Measurements from ENCODE around the gene PIEZO1.
A peak's percentile ranks its signal among the peaks of the same experiment; 100 is the strongest.

PIEZO1 gene

DNA sequence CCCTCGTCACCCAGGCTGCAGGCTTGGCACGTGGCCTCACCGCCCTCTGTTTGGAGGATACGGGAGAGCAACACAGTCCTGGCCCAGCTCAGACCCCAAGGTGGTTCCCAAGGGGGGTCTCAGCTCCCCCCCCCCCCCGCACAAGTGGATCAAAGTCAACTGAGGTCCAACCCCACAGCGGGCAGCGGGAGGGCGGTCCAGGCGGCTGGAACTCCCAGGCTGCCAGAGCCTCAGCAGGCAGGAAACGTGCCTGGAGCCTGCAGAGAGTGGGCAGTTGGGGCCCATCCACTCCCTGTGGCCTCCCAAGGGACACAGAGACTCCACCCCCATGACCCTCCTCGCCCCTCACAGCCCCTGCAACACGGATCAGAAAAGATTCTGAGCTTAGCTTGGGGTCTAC is 36.7 kb downstream of the PIEZO1 start:
- DNase-seq = no peak

DNA sequence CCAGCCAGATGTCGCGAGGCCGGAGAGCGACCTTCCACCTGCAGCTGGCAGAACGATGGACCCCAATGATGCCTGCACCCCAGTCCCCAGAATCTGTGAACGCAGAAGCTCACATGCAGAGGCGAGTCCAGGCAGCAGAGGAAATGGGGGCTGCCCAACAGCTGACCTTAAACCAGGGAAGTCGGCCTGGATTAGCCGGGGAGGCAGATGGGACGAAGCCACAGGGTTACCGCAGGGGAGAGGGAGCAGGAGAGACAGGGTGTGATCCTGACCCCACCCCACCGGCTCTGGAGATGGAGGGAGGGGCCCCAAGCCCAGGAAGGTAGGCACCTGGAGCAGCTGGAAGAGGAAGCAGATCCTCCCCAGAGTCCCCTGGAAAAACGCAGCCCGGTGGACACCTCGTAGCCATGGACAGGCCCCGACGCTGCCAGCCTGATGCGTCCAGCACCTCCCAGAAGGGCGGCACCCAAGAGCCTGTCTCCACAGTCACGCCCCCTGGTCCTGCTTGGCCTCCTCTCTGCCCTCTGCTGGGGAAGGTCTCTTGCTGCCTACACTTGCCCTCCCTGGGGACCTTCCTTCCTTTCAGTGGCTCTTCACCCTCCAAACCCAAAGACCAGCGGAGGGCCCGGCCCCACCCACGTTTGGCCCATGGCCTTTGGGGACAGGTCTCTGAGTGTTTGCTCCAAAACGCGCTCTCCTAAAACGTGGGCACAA is 37.3 kb downstream of the PIEZO1 start:
- DNase-seq = no peak

DNA sequence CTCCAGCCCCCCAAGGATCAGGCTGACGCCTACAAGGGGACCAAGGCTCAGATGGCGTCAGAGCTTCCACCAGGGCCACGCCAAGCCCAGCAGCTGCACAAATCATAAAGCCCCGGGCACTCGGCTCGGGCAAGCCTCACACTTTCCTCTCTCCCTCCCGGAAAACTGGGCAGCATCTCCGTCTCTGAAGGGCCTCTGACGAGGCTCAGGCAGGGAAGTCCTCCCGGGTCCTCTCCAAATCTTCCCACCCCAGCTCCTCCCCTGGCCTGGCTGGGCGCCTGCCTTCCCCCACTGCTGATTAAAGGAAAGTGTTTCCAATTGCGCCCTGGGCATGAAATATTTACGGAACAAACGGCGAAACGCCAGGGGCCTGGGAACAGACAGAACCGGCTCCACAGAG is 38.5 kb downstream of the PIEZO1 start:
- DNase-seq = no peak

DNA sequence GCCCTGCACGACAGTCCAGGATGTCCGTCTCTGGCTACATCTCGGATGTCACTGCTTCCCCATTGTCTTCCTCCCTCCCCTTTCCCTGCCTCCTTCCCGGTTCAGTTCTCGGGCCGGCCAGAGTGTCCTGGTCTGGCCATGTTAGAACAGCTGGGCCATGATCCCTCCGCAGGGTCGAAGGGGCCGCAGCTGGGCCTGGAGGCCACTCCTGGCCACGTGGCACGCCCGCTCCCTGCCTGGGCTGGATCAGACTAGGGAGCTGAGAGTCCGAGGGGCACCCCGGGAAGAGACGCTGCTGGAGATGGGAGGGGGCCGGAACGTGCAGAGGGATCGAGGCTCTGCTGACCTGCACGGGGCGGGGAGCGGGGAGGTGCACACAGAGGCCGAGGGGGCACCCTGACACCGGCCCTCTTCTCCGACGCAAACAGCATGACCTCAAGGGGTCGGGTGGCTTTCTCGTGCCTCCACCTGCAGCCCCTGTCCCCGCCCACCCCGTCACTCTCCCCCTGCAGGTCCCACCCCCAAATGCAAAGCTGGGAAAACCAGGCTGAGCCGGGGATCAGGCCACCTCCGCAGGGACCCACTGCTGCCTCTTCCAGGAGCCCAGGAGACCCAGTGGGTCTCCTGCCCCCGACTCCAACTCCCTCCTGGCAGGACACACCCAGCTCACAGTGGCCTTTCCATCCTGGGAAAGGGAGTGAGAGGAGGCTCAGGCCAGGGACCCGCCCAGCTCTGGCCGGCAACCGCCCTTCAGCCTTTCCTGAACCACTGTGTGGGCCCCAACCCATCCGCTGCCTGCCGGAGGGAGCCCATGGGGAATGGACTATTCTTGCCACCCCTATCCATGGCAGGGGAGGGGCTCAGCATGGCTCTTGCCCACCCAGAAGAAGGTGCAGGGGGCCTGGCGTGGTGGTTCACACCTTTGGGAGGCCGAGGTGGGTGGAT is 40.2 kb downstream of the PIEZO1 start:
- DNase-seq = no peak

DNA sequence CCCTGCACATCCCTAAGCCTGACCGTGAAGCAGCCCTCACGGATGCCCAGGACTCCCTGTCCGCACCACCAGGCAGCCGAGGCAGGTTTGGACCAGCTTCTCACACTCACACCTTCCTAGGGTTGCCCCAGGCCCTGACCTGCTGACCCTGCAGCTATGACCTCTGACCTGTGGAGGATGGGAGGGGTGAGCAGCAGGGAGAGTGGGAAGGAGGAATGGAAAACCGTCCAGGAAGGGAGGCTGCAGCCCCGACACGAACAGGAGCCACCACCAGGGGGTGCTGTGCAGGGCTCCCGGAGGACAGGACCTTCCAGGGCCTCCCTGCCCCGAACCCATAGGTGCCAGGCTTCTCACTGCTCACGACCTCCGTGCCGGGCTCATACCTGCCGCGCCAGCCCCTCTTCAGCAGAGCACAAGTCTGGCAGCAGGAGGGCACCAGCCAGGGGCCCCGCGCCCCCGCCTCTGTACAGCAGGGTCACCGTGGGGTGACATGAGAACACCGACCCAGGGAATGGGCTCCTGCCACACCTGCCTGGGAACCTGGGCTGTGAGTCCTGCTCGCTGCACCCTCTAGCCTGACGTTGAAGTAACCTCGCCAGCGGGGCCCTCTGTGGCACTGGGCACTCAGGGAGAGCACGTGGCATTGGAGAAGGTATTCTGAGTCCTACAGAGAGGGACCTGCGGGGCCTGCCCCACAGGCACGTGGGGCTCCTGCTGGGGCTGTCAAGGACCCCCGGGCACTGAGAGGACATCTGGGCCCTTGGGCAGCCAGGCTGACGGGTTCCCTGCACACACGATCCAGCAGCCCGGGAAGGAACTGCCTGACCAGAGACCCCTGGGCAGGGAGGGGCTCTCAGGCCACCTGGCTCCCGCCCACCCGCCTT is 41.1 kb downstream of the PIEZO1 start:
- DNase-seq = peak; percentile 4

DNA sequence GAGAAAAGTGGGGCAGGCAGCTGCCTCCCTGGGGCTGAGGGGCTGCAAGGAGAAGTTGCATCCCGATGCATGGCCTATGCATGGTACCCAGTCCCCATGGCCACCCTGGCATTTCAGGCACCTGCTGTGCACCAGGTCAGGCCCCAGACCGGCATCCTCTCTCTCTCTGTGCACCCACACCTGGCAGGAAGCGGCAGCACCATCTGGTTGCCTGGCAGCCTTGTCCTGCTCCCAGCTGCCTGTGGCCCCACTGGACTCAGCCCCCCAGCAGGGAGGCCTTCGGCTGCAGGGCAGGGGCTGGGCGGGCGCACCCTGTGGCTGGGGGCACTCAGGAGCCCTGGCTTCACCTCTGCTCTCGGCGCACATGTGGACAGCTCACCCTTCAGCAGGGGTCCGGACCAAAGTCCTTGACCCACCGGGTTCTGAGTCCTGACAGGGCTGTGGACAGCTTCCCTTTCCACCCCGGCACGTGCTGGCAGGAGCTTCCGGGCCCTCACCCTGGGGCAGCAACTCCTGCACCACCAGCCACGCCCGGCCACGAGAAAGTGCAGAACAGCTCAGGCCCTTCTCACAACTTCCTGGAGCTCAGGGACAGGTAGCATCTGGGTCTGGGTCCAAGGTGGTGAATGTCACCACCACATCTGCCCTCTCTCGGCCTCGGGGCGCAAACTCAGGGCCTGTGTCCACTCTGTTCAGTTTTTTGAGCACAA is 42.0 kb downstream of the PIEZO1 start:
- DNase-seq = no peak

DNA sequence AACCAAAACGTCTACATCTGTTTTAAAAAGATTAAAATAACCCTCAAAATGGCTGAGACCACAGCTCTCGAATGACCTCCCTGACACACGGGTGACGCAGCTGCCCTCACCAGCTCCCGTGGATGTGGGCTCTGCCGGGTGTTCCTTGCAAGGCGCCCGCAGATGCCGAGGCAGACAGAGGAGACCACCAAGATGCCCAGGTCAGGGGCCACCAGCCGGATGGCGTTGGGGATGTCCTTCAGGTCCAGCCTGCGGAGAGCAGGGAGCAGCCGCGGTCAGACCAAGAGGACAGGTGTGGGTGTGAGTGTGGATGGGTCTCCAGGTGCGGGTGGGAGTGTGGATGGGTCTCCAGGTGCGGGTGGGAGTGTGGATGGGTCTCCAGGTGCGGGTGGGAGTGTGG is 43.7 kb downstream of the PIEZO1 start:
- no peak for DNase-seq

DNA sequence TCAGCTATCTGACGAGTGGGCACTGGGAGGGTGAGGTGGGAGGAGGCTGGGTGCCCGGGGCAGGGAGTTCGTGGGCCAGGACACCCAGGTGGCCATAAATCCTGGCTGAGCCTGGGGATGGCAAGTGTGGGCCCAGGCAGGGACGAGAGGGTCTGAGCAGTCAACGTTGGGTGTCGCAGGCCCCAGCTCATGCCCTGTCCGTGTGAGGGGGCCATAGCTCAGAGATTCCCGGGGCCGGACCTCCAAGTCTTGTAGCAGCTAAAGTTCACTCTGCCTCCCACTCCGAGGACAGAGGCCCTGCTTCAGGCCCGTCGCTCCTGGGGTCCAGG is 44.3 kb downstream of the PIEZO1 start:
- no peak for DNase-seq

DNA sequence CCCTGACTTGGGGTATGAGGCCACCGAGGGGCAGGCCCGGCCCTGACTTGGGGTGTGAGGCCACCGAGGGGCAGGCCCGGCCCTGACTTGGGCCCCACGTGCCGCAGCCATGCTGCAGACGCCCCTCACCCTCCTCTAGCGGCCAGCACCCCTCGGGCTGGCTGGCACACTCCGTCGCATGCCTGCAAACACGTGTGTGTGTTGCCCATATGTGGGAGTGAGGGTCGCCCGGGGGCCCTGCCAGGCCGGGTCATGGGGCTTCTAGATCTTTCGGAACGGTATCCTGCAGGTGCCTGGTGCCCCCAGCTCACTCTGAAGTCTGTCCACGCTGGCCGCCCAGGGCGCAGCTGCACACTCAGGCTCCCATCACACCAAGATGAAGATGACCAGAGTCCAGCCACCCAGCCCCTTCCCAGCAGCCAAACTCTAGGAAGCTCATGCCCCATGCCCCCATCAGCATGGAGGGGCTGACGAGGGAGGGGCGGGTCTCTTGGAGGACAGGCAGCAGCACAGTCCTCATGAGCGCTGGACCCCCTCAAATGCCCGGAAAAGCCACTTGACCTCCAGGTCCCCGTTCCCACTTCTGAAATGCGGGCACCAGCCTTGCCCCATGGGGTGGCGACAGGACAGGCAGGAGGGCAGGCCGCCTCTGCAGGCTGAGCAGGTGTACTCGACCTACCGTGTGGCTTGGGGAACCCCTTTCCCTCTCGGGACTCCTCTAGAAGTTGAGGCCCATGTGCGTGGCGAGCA is 44.9 kb downstream of the PIEZO1 start:
- DNase-seq = no peak

DNA sequence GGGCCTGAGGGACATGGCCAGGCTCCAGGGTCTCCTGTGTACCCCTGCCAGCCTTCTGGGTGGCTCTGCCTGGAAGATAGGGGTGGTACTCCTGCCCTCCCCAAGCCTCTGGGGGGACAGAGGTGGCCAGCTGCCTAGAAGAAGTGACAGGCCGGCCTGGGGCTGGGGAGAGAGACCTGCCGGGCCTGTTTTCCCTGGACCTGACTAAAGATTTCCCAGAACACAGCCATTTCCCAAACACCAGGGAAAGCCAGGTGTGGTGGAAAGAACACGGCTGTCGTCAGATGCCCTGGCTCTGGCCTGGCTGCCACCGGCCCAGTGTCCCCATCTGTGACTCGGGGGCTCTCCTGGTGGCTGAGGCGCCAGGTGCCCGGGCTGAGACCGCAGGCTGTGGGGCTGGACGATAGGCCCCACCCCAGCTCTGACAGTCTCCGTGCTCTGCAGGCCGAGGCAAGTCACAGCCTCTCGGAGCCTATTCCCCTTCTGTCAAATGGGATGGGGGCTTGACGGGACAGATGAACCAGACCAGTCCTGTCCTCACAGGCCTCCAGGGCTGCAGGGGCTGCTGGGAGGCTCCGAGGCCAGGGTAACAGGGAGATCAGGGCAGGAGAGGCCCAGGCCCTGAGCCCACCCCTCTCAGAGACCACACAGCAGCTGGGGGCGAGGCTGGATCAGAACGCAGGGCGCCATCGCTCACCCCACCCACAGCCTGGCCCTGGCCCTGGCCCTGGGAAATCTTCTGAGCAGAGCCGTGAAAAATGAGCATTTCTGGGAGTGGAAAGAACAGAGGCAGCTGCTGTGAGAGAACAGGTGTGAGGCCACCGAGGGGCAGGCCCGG is 45.7 kb downstream of the PIEZO1 start:
- DNase-seq = no peak

DNA sequence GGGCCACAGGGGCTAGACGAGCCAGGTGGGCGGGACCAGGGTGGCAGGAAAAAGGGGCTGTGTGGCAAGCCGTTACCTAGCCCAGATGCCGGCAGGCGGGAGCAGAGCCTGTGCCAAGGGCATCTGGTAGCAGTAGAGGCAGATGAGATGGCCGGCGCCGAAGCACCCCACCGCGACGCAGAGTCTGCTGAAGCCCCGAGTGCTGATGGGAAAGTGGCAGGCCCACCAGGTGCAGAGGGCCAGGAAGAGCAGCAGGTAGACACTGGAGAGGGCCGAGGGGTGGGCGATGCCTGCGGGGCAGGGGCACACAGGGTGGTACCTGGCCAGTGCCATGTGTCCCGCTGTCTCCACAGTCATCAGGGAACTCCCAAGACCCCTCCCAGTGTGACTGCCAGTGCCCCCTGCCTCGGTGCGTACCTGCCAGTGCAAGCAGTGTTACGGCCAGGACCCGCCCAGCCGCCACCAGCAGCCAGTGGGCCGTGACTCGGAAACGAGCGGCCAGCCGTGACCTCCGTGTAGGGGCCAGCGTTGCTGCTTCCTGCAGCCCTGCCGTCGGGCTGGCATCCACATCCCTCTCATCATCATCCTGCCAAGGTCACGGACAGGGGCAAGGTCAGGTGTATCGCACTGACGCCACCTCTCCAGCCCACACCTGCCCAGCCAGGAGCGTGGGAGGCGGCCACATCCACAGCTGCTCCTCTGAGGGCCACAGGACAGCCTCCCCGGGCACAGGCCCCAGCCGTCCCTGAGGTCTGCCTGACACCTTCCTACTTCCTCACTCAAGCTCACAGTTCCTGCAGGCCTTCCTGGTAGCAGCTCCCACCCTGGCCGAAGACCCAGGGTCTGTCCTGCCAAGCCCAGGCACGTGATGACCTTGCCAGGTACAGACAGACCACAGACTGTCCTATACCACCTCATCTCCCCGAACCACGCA is 46.6 kb downstream of the PIEZO1 start:
- no peak for DNase-seq

DNA sequence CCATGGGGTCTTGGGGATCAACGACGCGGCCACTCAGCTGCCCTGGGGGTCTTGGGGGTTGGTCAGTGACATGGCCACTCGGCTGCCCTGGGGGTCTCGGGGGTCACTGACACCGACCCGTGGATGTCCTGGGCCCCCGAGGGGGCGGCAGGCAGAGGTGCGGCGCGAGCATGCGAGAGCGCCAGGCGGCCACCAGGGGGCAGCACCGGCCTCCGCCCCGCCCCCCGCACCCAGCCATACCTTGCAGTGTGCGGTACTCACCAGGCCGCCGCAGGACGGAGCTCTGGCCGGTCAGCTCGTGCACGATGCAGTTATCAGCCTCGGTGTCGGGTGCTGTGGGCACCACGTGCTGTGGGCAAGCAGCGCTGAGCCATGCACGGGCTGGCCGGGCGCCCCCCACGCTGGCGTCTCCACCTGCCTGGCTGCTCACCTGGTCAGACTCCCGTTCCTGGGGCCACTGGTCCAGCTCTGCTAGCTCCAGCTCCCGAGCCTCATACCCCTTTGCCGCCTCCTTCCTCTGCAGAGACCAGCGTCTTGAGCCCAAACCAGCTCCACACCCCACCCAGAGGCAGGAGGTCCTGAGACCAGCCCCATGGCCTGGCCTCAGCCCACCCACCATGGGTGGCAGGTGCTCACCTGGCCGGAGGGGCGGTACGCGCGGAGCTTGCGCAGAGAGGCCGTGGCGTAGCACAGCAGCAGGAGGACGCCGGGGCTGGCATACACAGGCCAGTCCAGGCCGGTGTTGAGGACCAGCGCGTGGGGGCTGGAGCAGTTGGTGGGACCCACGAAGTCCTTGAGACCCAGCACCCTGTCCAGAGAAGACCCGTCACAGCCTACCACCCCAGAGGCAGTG is 47.5 kb downstream of the PIEZO1 start:
- peak; percentile 53 for DNase-seq

DNA sequence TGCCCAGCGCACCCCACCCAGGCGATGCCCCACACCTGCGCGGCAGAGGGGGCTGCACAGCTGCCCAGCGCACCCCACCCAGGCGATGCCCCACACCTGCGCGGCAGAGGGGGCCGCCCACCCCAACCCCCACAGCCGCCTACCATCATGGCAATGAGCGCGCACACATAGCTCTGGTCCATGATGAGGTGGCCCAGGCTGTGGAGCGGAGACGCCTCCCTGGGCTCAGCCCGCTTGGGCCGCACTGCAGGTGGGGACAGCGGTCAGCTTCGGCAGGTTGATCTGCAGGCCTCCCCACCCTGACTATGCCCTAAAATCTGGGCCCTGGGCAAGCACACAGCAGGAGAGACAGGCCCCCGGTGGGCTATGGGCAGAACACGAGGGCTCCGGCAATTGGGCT is 48.5 kb downstream of the PIEZO1 start:
- no peak for DNase-seq

DNA sequence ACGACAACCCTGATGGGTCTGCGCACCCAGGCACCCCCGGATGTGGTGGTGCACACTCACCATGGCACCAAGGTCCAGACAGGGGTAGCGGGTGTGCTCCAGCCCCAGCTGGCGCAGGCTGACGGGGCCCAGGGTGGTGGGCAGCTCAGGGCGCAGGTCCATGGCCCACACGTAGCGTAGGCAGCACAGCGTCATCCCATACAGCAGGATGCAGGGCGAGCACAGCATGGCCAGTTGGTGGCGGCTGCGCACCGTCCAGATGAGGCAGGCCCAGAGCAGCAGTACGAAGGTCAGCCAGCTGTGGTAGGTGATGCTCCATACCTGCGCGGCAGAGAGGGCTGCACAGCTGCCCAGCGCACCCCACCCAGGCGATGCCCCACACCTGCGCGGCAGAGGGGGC is 48.9 kb downstream of the PIEZO1 start:
- DNase-seq = no peak

DNA sequence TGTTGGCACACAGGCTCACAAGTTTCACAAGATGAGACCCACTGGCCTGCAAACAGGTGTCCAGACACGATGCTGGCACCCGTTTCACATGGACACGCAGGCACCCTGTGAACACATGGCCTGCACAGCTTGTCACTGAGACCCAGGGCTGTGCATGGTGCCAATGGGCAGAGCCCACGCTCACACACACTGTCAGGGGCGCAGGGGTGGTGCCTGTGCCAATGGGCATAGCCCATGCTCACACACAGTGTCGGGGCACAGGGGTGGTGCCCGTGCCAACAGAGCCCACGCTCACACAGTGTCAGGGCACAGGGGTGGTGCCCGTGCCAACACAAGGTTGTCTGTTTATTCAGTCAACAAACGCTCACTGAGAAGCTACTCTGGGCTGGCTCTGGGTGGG is 49.4 kb downstream of the PIEZO1 start:
- no peak for DNase-seq

DNA sequence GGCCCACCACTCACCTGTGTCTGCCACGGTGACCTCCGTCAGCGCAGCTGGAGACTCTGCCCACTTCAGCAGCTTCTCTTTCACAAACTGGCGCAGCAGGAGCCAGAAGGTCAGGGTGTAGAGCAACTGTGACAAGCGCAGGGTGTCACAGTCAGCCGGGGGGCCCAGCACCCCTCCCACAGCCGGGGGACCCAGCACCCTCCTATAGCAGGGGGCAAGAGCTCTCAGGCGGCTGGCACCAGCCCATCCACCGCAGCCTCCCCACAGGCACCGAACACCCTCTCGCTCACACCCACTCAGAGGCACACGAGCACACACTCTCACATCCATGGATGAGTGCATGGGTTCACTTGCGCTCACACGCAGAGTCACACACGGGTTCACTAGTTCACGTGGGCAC is 49.9 kb downstream of the PIEZO1 start:
- no peak for DNase-seq

DNA sequence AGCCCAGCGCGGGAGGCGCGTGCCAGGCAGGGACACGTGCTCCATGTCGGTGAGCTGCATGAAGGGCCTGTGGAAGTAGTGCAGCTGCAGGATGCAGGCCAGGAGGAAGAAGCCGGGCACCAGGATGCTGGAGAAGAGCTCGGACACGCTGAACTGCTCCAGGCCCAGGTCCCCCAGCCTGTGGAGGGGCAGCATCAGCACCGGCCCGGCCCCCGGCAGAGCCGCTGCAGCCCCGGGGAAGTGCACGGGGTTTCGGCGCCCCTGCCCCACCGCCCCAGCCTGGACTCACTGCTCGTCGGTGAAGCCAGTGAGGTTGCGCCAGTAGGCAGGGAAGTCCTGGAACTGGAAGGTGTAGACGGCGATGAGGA is 50.7 kb downstream of the PIEZO1 start:
- DNase-seq = no peak

DNA sequence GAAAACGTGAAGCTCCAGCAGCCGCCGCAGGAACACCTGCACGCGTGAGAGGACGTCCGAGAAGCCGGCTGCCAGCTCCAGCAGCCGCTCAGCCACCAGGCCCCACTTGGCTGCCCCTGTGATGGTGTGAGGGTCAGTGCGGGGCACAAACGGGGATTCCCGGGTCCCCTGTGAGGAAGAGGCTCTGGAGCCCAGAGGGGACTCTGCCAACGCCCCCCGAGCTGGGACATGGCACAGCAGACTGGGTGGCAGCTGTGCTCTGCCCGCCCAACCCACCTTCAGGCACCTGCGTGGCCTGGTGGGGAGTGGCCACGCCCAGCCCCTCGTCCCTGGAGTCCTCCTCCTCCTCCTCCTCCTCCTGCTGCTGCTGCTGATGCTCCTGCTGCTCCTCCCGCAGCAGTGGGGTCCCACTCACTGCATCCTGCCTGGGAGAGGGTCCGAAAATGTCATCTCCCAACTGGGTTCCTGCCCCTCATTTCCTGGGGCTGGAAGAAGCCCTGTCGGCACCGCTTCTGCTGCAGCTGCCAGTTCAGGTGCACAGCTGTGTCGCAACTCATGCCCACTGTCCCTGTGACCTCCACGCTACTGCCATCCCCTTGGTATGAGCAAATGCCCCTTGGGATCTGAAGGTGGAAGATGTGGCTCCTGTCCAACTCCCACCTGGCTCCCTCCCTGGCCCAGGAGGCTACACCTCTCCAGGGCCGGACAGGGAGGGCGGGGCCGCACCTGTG is 51.2 kb downstream of the PIEZO1 start:
- no peak for DNase-seq
